ENCODE measurements around the gene OAS3.
A peak's percentile ranks its signal among the peaks of the same experiment; 100 is the strongest.

The OAS3 gene

DNA sequence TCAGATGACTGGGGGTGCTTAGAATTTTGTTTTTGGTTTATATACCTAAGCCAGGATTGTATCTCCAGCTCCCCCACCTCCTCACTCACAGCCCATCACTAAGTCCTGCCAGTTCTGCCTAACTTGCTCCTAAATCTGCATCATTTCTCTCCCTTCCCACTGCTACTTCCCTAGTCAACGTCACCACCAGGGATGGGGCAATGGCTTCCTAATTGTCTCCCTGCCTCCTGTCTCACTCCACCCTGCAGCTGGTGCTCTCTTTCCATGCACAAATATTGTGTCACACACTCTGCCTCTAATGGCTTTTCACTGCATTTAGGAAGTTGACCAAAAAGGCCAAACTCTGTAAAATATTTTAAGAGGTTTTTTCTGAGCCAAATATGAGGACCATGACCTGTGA is 51.5 kb downstream of the OAS3 start:
- no peak for DNase-seq (ENCODE audit: extremely low read depth, low read depth)
- no peak overlapping the region for H3K4me3 ChIP-seq (replicated peaks; ENCODE audit: low read depth, low read length)
- TF ChIP-seq, protein P1, sequence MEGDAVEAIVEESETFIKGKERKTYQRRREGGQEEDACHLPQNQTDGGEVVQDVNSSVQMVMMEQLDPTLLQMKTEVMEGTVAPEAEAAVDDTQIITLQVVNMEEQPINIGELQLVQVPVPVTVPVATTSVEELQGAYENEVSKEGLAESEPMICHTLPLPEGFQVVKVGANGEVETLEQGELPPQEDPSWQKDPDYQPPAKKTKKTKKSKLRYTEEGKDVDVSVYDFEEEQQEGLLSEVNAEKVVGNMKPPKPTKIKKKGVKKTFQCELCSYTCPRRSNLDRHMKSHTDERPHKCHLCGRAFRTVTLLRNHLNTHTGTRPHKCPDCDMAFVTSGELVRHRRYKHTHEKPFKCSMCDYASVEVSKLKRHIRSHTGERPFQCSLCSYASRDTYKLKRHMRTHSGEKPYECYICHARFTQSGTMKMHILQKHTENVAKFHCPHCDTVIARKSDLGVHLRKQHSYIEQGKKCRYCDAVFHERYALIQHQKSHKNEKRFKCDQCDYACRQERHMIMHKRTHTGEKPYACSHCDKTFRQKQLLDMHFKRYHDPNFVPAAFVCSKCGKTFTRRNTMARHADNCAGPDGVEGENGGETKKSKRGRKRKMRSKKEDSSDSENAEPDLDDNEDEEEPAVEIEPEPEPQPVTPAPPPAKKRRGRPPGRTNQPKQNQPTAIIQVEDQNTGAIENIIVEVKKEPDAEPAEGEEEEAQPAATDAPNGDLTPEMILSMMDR (IDR thresholded peaks at IDR 0.05; ENCODE audit: low read depth, low read length, missing control alignments), result no peak

DNA sequence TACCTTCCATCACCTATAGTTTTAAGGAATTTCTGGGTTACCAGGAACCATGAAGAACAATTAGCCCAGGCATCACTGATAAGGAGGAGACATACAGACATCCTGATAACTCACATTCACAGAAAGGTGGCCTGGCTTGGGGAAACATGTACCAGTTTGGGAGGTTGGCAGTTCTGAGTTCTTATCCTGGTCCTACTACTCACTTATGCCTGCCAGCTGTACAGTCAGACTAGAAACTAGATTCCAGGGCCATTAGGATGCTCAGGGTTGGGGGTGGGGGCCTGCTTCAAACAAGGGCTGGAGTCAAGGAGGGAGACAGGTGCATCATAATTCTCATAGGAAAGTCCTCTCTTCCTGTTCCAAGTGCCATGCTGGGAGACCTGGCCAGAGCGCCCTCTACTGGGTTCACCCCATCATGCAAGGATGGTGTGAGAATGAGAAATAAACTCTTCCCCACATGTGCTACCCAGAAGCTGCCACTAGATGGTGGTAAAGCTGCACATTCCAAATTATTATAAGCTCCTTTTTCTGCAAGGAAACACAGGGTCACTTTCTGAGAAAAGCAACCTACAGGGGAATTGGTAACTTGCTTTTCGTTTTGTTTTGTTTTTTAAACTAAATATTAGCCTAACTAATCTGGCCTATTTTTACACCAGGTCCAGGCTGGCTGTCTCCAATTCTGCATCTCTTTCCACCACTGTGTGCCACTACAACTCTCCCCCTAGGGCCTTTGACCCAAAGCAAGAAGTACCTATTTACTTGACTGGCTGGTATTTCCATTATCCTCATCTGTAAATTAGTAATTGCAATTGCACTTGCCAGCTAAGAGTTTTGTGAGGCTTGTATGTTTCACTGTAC is 54.5 kb downstream of the OAS3 start:
- peak; percentile 31 for DNase-seq (ENCODE audit: extremely low read depth, low read depth)
- TF ChIP-seq, protein P1 (IDR thresholded peaks at IDR 0.05; ENCODE audit: low read depth, low read length, missing control alignments), result peak; percentile 95
- H3K4me3 ChIP-seq (replicated peaks; ENCODE audit: low read depth, low read length), result no peak overlapping the region

DNA sequence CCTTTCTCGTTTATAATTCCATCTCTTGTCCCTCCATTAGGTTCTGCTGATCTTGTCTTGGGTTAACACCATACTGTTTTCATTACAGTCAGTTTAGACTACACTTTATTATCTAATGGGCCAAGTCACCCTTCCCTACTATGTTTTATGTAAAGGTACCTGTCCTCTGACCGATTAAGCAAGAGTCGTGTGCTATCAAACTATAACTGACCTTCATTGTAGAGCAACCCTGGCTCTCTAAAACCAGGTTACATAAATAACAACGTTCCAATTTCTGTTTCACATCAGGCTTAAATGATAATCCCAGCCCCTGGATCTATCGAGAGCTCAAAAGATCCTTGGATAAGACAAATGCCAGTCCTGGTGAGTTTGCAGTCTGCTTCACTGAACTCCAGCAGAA is 56.7 kb downstream of the OAS3 start:
- DNase-seq (ENCODE audit: extremely low read depth, low read depth), result no peak
- TF ChIP-seq, protein P1 (IDR thresholded peaks at IDR 0.05; ENCODE audit: low read depth, low read length, missing control alignments), result no peak

DNA sequence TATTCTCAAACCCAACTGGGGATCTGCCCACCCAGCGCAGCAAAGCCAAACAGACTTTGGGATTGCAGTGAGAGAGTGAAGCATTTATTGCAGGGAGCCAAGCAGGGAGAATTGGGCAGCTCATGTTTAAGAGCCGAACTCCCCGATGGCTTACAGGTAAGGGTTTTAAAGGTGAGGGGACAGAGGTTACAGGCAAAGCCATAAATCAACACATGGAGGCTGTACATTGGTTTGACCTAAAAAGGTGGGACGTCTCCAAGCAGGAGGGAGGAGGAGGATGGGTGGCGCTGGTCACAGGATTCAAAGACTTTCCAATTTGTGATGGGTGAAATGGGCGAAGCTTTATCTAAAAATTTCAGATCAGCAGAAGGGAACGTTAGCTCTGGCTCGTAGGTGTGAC is 58.2 kb downstream of the OAS3 start:
- TF ChIP-seq, protein P1 (IDR thresholded peaks at IDR 0.05; ENCODE audit: low read depth, low read length, missing control alignments), result no peak
- DNase-seq (ENCODE audit: extremely low read depth, low read depth), result no peak

More for the DNA sequence above, 56.7 kb downstream of the OAS3 start:
- H3K4me3 ChIP-seq (replicated peaks; ENCODE audit: low read depth, low read length), result no peak overlapping the region

DNA sequence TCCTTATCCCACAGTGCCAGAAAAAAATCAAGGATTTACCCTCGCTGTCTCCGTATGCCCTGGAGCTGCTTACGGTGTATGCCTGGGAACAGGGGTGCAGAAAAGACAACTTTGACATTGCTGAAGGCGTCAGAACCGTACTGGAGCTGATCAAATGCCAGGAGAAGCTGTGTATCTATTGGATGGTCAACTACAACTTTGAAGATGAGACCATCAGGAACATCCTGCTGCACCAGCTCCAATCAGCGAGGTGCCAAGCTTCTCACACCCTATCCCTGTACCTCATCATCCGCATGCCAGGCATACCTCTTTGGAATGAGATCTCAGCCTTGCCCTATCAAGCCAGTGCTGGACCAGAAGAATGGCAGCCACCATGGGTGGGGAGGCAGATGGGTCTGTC is 59.2 kb downstream of the OAS3 start:
- TF ChIP-seq, protein P1 (IDR thresholded peaks at IDR 0.05; ENCODE audit: low read depth, low read length, missing control alignments), result no peak
- DNase-seq (ENCODE audit: extremely low read depth, low read depth), result no peak
- no peak overlapping the region for H3K4me3 ChIP-seq (replicated peaks; ENCODE audit: low read depth, low read length)

More for the DNA sequence above, 58.2 kb downstream of the OAS3 start:
- H3K4me3 ChIP-seq (replicated peaks; ENCODE audit: low read depth, low read length), result no peak overlapping the region

DNA sequence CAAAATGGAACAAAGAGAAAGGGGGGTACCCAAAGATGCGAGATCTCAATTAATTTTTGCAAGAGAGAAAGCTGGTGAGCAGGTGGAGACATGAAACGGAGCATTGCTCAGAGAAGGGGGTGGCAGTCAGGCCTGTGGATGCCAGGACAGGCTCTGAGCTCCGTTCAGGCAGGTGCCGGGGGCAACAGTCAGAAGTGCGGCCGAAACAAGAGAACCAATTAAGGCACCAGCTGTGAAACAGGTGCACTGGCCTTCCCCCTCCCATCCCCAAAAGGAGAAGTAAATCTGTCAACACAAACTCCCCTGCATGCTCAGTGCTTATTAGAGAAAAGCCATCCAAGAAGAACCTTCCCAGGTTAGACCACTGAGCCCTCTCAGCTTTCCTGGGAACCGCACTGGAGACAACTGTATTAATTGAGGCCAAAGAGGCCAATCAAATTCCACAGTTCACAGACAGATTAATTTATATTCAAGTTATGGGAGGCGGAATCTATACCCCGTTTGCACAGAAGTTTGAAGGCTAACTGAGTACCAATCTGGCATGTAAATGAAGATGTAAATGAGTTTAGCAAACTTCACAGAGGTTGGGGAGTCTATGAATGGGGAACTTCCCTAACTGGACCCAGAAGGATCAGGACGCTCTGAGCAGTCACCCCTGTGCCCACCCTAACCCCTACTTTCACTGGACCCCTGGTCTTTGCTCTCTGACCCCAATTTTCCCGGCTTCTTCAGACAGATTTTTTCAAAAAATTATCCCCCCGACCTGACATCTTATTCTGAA is 60.9 kb downstream of the OAS3 start:
- TF ChIP-seq, protein P1 (IDR thresholded peaks at IDR 0.05; ENCODE audit: low read depth, low read length, missing control alignments), result no peak
- H3K4me3 ChIP-seq (replicated peaks; ENCODE audit: low read depth, low read length), result no peak overlapping the region
- no peak for DNase-seq (ENCODE audit: extremely low read depth, low read depth)
